ENCODE results near the gene OIT3.
"Not testable (repeated sequence)": the region's sequence is repeated elsewhere in the genome, so short reads cannot be mapped to it uniquely, and the experiment has no call there.

OIT3 gene

DNA sequence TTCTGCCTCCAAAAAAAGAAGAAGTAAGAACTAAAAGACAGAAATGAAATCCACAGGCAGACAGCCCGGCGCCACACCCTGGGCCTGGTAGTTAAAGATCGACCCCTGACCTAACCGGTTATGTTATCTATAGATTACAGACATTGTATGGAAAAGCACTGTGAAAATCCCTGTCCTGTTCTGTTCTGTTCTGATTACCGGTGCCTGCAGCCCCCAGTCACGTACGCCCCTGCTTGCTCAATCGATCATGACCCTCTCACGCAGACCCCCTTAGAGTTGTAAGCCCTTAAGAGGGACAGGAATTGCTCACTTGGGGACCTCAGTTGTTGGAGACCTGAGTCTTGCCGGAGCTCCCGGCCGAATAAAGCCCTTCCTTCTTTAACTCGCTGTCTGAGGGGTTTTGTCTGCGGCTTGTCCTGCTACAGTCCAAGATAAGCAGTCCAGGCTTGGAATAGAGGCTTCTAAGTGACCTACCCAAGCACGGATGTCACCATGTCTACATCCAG lies 10.5 kb downstream of the OIT3 start:
- DNase-seq: not testable (repeated sequence)

DNA sequence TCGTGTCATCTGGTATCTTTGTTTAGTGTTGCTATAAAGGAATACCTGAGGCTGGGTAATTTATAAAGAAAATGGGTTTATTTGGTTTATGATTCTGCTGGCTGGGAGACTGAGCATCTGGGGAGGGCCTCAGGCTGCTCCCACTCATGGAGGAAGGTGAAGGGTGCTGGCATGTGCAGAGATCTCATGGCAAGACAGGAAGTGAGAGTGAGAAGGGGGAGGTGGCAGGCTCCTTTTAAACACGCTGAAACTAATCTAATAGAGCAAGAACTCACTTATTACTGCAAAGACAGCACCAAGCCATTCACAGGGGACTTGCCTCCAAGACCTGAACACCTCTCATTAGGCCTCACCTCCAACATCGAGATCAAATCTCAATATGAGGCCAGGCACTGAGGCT lies 11.3 kb downstream of the OIT3 start:
- DNase-seq: no peak

DNA sequence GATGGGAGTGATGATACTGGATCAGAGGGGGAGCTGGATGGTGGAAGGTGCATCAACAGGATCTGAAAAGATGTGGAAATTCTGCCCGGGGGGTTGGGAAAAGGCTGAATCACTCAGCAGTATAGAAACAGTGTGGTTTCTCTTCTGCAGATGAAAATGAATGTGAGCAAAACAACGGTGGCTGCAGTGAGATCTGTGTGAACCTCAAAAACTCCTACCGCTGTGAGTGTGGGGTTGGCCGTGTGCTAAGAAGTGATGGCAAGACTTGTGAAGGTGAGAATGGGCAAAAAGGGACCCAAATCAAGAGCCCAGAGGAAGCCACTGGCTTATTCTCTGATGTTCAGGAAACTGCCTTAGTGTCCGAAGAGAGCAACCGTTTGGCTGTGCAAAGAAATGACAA lies 12.9 kb downstream of the OIT3 start:
- no peak for DNase-seq

DNA sequence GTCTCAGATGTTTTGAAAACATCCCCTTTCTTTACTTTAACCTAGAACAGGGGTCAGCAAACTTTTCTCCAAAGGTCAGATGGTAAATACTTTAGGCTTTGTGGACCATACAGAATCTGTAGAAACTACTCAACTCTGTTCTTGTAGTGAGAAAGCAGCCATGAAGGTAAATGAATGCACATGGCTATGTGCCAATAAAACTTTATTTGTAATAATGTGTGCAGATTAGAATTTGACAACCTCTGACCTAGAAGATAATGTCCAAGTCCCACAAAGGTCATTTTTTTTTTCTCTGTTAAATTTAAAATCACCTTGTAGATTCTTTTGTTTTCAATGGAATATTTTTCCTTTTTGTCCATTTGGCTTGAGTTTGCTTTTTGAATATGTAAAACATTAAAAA lies 17.2 kb downstream of the OIT3 start:
- no peak for DNase-seq

DNA sequence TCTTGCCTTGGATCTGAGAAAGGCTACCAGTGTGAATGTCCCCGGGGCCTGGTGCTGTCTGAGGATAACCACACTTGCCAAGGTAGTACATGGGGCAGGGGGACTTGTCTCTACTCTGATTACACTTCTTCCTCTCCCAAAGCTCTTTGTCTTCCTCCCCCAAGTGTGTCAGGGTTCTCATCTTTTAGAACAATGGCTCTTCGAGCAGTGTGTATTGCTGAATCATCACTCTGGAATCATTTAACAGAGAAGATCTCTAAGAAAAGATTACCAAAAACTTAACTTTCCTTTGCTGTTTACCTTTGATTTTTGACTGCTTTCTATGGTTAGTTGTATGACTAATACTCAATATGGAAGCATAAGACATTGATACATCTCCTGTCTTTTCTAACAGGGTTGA lies 18.2 kb downstream of the OIT3 start:
- DNase-seq: no peak

DNA sequence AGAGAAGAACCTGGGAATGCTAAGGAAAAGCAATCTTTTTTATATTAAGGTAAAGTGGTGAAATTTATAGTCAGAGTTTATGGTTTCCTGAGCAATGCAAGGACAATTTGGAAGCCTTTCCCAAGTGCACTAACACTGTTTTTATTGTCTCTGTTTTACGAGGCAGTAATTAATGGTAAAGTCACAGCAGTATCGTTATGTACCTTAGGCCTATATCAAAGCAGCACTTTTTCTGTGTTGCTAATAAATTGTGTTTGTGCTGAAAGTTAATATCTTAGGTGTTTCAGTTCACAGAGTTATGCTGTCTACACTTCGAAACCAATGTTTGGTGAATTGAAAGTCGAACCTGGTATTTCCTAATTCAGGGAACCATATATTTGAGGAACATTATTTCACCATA lies 19.2 kb downstream of the OIT3 start:
- no peak for DNase-seq

DNA sequence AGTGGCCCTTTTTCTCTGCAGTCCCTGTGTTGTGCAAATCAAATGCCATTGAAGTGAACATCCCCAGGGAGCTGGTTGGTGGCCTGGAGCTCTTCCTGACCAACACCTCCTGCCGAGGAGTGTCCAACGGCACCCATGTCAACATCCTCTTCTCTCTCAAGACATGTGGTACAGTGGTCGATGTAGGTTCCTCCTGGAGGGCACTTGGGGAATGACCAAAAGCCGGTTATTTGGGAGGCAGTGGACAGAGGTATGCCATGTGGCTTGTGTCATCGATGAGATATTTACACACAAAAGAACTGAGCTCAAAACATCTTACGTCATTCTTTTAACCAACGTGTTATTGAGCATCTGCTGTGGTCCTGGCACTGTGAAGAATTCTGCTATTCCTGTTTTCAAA lies 19.7 kb downstream of the OIT3 start:
- DNase-seq: no peak

DNA sequence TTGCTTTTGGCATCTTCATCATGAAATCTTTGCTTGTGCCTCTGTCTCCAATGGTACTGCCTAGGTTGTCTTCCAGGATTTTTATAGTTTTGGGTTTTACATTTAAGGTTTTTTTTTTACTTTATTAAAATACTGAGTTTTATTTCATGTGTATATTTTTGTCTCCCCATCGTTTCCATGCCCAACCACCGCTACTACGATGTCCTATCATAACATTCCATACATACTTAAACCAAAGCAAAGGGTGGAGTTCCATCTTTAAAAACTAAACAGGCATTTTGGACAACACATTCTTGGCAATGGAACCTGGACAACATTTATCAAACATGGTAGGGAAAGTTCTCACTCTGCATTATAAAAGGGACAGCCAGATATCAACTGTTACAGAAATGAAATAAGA lies 23.7 kb downstream of the OIT3 start:
- not testable (repeated sequence) for DNase-seq

DNA sequence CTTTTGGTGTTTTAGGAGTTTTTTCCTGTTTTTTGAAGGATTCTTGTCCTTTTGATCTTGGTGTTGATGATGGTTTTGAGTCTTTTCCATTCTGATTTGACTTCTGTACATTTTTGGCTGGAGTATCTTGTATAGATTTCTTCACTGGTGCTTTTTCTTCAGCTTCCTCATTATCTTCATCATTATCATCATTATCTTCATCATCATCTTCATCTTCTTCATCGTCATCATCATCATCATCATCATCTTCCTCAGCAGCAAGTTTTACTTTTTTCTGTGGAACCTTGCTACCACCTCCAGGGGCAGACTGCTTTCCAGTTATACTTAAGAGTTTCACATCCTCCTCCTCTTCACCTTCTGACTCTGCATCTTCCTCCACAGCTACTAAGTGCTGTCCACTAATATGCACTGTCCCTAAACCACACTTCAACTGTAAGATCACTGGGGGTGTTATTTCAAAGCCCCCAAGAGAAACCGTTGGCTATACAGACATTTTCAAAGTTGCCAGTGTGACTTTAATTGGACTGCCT lies 24.3 kb downstream of the OIT3 start:
- DNase-seq: not testable (repeated sequence)

DNA sequence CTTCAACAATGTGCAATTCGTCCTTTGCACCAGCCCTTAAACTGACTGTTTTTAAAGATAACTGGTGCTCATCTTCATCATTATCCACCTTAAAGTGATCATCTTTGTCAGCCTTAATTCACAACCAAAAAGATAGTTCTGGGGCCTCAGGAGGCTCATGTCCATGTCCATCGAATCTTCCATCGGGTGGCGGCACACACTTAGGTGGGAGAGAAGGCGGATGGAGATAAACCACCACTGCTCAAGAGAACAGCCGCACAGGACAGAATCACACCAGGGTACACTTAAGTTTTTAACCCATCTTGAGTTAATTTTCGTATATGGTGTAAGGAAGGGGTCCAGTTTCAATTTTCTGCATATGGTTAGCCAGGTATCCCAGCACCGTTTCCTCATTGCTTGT lies 24.8 kb downstream of the OIT3 start:
- DNase-seq: no peak

DNA sequence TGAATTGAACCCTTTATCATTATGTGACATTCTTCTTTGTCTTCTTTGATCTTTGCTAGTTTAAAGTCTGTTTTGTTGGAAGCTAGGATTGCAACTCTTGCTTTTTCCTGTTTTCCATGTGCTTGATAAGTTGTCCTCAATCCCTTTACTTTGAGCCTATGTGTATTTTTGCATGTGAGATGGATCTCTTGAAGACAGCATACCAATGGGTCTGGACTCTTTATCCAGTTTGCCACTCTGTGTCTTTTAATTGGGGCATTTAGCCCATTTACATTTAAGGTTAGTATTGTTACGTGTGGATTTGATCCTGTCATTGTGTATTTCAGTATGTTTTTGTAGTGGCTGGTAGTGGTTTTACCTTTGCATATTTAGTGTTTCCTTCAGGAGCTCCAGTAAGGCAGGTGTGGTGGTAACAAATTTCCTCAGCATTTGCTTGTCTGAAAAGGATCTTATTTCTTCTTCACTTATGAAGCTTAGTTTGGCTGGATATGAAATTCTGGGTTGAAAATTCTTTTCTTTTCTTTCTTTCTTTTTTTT lies 27.7 kb downstream of the OIT3 start:
- DNase-seq: not testable (repeated sequence)

DNA sequence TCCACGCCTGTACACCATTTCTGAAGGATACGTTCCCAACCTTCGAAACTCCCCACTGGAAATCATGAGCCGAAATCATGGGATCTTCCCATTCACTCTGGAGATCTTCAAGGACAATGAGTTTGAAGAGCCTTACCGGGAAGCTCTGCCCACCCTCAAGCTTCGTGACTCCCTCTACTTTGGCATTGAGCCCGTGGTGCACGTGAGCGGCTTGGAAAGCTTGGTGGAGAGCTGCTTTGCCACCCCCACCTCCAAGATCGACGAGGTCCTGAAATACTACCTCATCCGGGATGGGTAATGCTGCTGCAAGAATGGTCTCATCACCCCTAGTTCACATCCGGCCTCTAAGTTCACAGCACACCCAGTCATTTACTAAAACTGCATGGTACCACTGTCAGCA lies 30.8 kb downstream of the OIT3 start:
- no peak for DNase-seq

DNA sequence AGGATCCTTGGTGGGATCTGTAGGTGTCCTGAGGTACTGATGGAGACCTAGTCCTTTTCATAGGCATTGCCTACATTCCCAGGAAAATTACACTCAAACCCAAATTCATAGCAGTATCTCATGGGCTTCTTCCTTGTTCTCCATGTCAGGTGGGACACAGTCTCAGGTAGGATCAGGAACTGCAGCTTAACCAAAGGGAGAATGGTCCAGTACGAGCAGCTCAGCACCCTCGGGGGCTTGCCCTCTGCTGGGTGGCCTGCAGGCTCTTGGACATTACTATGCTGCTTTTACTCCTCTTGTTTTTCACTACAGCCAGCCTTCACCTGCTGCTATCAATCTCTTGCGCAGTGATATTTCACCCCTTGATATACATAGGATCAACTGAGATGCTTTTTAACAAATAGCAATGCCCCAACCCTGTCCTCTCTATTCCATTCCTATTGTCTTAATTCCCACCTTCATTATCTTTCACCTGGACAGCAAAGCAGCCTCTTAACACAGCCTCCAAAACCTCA lies 32.5 kb downstream of the OIT3 start:
- no peak for DNase-seq

DNA sequence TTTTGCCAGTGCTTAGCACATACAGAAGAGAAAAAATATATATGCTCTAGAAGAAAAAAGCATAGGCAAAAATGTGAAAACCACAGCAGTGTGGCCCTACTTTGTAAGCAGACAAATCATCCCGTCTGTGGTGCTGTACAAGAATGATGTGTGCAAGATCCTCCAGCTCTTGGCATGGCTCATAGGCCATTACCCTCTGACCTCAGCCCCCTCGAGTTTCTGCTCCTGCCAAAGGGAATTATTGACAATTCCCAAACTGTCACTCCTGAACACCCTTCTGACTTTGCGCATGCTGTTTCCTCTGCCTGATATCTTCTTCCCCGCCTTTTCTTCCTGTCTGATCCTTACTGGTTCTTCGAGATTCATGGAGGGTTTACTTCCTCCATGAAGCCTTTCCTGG lies 33.9 kb downstream of the OIT3 start:
- DNase-seq: no peak

DNA sequence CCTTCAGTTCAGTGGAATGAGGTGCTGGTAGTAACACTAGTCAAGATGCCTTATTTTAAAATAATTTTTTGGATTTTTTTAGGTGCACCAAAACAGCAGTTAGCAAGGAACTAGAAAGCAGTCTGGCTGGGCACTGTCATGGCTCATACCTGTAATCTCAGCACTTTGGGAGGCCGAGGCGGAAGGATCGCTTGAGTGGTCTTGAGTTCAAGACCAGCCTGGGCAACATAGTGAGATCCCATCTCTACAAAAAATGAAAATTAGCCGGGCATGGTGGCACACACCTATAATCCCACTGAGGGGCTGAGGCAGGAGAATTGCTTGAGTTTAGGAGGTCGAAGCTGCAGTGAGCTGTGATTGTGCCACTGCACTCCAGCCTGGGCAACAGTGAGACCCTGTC lies 35.3 kb downstream of the OIT3 start:
- DNase-seq: no peak

DNA sequence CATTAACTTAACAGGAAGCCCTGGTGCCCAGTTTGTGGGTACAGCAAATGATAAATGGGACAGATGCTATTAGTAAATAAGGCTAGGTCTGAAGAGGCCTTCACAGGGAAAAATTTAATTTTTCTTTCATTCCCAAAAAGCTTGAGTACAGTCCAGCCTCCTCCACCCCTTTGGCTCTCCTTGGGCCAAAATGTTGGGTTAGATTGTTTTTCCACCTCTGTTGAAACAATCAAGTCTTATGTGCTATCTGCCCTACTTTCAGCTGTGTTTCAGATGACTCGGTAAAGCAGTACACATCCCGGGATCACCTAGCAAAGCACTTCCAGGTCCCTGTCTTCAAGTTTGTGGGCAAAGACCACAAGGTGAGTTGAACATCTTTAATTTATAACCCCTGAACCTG lies 36.7 kb downstream of the OIT3 start:
- DNase-seq: no peak

DNA sequence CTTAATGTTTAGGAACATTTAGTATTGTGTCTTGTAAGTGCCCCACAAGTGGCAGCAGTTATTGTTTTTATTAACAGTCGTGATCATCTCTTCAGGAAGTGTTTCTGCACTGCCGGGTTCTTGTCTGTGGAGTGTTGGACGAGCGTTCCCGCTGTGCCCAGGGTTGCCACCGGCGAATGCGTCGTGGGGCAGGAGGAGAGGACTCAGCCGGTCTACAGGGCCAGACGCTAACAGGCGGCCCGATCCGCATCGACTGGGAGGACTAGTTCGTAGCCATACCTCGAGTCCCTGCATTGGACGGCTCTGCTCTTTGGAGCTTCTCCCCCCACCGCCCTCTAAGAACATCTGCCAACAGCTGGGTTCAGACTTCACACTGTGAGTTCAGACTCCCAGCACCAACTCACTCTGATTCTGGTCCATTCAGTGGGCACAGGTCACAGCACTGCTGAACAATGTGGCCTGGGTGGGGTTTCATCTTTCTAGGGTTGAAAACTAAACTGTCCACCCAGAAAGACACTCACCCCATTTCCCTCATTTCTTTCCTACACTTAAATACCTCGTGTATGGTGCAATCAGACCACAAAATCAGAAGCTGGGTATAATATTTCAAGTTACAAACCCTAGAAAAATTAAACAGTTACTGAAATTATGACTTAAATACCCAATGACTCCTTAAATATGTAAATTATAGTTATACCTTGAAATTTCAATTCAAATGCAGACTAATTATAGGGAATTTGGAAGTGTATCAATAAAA lies 38.9 kb downstream of the OIT3 start:
- no peak for DNase-seq

DNA sequence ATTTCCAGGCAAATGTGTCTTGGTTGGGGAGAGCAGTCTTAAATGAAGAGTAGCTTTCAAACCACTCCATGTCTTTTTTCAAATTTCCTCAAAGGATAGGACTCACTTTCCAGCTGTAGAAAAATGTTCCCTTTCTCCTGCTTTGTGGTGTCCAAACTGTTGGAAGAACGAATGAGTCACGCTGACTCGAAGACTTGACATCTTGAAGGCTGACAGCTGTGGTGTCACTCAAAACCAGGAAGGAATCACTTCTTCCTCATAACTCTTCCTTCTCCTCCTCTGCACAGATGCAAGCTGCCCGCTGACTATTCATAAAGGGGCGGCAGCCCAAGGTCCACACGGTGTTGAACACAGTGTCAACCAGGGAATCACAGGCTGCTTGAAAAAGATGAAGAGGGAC lies 41.8 kb downstream of the OIT3 start:
- no peak for DNase-seq

DNA sequence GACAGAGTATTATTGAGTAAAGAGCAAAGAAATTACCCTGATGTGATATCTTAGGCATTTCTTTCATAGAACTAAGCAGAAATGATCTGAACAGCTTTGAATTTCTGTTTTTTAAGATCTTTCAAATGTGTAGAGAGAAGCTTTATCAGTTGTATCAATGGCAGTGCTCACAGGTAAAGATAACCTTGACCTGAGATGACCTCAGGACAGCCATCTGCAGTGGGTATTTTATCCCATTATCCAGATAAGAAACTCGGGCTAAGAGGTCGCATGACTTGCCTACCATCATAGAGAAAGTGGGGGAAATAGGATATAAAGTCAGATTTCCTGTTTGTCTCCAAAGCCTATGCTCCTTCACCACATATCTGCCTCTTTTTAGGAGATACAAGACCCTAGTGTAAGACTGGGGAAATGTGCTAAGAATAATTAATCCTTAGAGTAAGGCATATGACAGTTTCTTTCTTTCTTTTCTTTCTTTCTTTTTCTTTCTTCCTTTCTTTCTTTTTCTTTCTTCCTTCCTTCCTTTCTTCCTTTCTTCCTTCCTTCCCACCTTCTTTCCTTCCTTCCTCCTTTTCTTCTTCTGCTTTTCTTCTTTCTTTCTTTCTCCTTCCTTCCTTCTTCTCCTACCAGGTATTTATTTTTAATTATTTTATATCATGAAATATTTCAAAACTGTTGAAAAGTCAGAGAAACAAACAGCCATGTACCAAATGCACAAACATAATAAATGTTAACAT lies 50.1 kb downstream of the OIT3 start:
- DNase-seq: no peak

DNA sequence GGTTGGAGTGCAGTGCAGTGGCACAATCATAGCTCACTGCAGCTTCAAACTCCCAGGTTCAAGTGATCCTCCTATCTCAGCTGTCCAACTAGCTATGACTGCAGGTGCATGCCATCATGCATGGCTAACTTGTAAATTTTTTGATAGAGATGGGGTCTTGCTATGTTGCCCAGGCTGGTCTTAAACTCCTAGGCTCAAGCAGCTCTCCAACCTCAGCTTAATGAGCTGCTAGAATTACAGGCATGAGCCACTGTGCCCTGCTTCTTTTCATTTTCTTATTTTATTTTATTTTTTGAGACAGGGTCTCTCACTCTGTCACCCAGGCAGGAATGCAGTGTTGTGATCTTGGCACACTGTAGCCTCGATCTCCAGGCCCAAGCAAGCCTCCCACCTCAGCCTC lies 53.4 kb downstream of the OIT3 start:
- DNase-seq: no peak

DNA sequence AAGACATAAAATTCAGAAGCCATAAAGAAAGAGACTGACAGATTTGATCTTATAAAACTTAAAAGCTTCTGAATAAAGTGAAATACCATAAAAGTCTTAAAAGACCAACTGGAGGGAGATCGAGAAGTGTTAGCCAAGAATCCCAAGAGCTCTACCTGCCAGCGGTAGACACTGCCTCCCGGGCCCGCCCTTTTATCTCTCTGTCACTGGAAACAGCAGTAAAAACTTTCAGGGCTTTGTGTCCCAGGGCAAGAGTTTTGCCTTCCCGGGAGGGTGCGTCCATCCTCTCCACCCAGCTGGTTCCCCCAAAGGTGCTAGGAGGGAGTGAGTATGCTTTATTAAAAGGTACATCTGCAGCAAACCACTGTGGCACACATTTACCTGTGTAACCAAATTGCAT lies 55.2 kb downstream of the OIT3 start:
- DNase-seq: no peak

DNA sequence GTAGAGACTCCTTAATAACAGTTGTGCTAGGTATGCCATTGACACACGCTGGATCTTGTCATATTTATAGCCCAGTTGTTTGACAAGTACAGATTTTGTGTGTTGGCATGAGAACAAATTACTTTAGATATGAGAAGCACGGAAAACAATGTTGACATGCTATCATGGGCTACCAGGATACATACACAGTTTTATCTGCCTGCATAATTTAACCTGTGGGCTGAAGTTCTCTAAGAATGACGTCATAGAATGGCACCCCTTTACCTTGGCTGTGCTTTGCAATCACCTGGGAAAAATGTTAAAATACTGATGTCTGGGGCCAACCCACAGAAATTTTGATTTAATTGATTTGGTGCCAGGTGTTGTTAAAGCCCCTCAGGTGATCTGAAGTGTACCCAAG lies 58.2 kb downstream of the OIT3 start:
- DNase-seq: no peak

DNA sequence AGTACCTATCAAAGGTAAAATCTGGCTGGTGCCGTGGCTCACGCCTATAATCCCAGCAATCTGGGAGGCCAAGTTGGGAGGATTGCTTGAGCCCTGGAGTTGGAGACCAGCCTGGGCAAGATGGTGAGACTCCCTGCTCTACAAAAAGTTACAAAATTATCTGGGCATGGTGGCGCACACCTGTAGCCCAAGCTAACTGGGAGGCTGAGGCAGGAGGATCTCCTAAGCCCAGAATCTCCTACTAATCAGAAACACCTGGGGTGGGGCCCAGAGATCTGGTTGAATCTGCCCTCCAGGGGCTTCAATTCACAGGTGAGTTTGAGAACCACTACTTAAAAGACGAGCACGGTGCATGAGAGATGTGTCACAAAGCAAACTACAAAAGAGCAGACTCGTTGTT lies 58.6 kb downstream of the OIT3 start:
- DNase-seq: no peak

DNA sequence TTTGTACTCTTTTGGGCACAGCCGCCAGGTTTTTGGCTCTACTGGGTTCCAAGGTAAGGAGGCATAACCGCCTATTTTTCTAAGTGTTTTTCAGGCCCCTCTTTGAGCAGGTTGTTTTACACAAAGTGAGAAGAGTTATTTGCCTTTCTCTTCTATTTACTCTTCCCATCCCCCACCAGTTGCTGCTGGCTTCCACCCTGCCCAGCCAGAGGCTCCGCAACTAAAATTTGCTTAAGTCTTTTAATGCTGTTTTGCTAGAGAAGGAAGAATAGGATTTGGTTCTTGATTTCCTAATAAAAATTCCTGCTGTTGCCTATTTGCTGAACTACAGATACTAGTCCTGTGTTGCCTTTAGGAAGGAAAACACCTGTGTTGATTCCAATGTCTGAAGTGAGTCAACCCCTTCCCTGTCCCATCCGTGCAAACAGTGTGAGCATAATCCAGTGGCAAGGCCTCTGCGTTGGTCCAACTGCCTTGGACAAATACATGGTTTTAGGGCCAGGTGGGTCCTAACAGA lies 59.2 kb downstream of the OIT3 start:
- DNase-seq: no peak
